H1 (cell line): ENCODE results near the gene MAGI1. TPM values are rescaled to one million over a fixed set of nuclear protein-coding genes. Genes with fewer than 3 reads are reported as not detected.

Experiments used
- BCL11A ChIP-seq, 2 experiments: IDR thresholded peaks; one replicate each; pipeline ENCODE4 v1.6.1; 2011; ENCODE audit warnings: low read depth in 2 of 2, low read length in 2 of 2, mild to moderate bottlenecking in 2 of 2
- CBX8 ChIP-seq: fragments of 300-800, 300-1000 bp; sonication (generic); IDR thresholded peaks from 2 replicates; pipeline ENCODE4 v1.7.1; 2016; ENCODE audit warnings: low read depth, low read length, borderline replicate concordance
- EGR1 ChIP-seq: IDR thresholded peaks from 2 replicates; pipeline ENCODE4 v1.6.1; 2011; ENCODE audit warnings: low read depth, low read length, borderline replicate concordance
- KDM4A ChIP-seq: IDR thresholded peaks from one replicate; pipeline ENCODE4 v1.7.1; 2012; ENCODE audit warnings: low read depth, mild to moderate bottlenecking, moderate library complexity, low read length, inconsistent platforms; ENCODE audit not compliant: severe bottlenecking
- POLR2AphosphoS5 ChIP-seq: IDR thresholded peaks from 2 replicates; pipeline ENCODE4 v1.6.1; 2011; ENCODE audit warnings: low read depth, low read length
- USF2 ChIP-seq: IDR thresholded peaks from 2 replicates; pipeline ENCODE4 v1.6.1; 2011; ENCODE audit warnings: low read length, improper control_type of control experiment
- polyA plus RNA-seq, 7 experiments: library from polyadenylated mRNA; depleted of rRNA in 3 of 7; stranded (reverse) in 5 of 7; unstranded in 2 of 7; fragments of >200 nt in 5 of 7; fragments of 200-250 nt in 2 of 7; gene quantifications; 1 replicate in 5 of 7; 2 replicates in 1 of 7; 4 replicates in 1 of 7; pipeline versions ENCODE4 v1.2.1 to v1.2.3, GENCODE V29; 2011 to 2013; ENCODE audit warnings: missing spikeins in 2 of 7, mixed read lengths in 2 of 7
- total RNA-seq: library from RNA; stranded (reverse); fragmentation: NEBNext Ultra II Directional; extraction: Animal tissue kit (Norgen Biotek cat#: 25700); gene quantifications from 2 replicates; pipeline ENCODE4 v1.2.1, GENCODE V29; 2021

The MAGI1 gene
- total and polyA plus RNA-seq, 2 of the 8 experiments (the other 6 are each of a cell fraction or from before 2014, with no cell fraction given) = 19.8 to 78.0 TPM

- TF ChIP-seq USF2 = no peak
- no peak for TF ChIP-seq CBX8
- TF ChIP-seq POLR2AphosphoS5 = no peak
- TF ChIP-seq EGR1 = no peak
- TF ChIP-seq BCL11A (IDR thresholded peaks at IDR 0.05; ENCODE audit: low read depth in 2 of 2, low read length in 2 of 2) = no peak
- TF ChIP-seq KDM4A = no peak
Measured at GRCh38 chr3:65829228-65829627, 209.5 kb downstream of the MAGI1 start (continued).
